GM15510 (cell line): ENCODE results near the gene MINK1.
A peak's percentile ranks its signal among the peaks of the same experiment; 100 is the strongest.

ENCODE experiments used
- POLR2A ChIP-seq: IDR thresholded peaks from 3 replicates; pipeline ENCODE4 v1.6.1; 2011; ENCODE audit warnings: borderline replicate concordance; ENCODE audit not compliant: insufficient read length; ENCODE audit errors: extremely low read depth

MINK1 gene

GRCh38 chr17:4833178-4833940 is at the start of gene MINK1:
Gene MINK1, plus strand, starts transcription at chr17:4833340. Its CDS starts 244 bp downstream, at chr17:4833584.
- TF ChIP-seq POLR2A: peak; percentile 73

- no peak for TF ChIP-seq POLR2A
Measured at GRCh38 chr17:4785311-4786105, 47.6 kb upstream of the MINK1 start.

- TF ChIP-seq POLR2A: no peak
Measured at GRCh38 chr17:4786106-4786511, 47.0 kb upstream of the MINK1 start, which contains the start of gene VMO1. Gene VMO1, minus strand, starts transcription at chr17:4786364. Its CDS starts 12 bp downstream, at chr17:4786352.

GRCh38 chr17:4786516-4786915 is 46.6 kb upstream of the MINK1 start:
- TF ChIP-seq POLR2A: no peak

- TF ChIP-seq POLR2A: no peak
Measured at GRCh38 chr17:4788159-4788806, 44.9 kb upstream of the MINK1 start.

DNA sequence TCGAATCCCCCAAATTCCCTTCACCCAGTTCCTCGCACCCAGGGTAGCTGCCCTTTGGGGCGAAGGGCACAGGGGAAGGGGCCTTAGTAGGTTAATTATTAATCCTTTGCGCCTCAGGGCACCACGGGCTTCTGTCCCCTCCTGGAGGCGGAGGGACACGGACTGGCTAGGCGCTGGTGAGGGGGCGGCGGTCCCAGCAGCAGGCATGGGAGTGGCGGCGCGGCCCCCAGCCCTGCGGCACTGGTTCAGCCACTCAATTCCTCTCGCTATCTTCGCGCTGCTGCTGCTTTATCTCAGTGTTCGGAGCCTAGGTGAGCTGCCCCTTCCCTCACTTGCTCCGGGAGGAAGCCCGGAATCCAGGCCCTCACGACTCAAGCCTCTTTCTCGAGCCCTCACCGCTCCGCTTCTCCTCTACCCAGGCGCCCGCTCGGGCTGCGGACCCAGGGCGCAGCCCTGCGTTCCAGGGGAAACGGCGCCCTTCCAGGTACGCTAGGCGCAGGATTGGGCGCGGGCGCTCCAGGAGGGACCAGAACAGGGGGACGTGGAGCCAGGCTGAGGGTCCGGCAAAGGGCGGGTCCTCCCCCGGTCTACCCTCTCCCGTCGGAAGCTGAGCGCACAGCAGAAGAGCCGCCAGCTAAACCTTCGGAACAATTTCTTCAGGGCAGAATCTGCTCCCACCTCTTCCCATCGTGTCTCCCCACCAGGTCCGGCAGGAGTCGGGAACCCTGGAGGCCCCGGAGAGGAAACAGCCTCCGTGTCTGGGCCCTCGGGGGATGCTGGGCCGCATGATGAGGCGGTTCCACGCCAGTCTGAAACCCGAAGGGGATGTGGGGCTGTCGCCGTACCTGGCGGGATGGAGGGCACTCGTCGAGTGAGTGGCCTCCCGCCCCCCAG is 44.1 kb upstream of the MINK1 start, which contains the start of gene GLTPD2:
Gene GLTPD2 (plus strand): TSS at position 158 of the 894 bp plus-strand sequence. CDS start 48 bp downstream, at position 206.
- no peak for TF ChIP-seq POLR2A

DNA sequence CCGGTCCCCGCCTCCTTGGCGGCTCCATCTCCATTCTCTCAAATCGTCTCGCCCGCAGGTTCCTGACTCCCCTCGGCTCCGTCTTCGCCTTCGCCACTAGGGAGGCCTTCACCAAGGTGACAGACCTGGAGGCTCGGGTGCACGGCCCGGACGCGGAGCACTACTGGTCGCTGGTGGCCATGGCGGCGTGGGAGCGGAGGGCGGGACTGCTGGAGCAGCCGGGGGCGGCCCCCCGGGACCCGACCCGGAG is 43.5 kb upstream of the MINK1 start:
- TF ChIP-seq POLR2A: no peak

DNA sequence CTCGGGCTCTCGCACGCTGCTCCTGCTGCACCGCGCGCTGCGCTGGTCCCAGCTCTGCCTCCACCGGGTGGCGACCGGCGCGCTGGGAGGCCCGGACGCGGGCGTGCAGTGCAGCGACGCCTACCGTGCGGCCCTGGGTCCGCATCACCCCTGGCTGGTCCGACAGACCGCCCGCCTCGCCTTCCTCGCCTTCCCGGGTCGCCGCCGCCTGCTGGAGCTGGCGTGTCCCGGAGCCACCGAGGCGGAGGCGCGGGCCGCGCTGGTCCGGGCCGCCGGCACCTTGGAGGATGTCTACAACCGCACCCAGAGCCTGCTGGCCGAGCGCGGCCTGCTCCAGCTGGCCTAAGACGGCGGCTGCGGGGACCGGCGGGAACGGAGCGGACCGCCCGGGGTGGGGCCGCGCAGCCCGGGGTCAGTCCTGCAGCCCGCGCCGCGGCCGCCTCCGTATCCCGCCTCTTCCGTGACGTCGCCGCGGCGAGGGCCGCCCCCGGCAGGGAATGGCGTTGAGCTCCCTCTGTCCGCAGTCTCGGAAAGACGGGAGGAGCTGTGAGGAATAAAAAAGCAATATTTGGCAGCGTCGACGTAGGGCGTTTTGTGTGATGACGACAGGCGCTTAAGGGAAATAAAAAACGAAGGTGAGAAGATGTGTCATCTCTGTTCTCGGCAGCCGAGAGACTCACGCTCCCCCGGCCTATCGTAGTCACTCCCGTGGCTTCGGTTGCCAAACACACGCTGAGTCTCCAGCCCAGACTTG is 43.0 kb upstream of the MINK1 start:
- peak; percentile 80 for TF ChIP-seq POLR2A

DNA sequence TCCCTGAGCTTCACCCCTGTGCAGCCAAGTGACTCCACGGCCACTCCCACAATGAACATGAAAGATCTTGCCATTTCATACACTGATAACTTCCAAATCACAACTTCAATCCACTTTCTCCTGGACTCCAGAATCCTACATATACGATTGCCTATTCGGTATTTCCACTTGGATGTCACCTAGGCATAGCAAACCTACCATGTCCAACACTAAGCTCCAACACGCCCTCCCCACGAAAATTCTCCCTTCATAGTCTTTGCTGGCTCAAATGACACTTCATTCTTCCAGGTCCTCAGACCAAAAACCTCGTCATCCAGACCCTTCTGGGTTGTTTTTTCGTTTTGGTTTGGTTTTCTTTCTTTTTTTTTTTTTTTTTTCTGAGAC is 42.4 kb upstream of the MINK1 start:
- TF ChIP-seq POLR2A: no peak

DNA sequence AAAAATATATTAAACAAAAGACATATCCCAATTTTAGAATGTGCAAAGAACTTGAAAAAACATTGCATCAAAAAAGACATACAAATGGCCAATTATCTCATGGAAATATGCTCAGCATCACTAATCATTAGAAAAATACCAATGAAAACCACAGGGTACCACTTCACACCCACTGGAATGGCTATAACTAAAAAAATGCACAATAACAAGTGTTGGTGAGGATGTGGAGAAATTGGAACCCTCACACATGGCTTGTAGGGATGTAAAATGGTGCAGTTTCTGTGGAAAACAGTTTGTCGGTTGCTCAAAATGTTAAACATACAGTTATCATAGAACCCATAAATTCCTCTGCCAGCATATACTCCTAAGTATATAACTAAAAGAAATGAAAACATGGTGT is 38.0 kb upstream of the MINK1 start:
- no peak for TF ChIP-seq POLR2A

DNA sequence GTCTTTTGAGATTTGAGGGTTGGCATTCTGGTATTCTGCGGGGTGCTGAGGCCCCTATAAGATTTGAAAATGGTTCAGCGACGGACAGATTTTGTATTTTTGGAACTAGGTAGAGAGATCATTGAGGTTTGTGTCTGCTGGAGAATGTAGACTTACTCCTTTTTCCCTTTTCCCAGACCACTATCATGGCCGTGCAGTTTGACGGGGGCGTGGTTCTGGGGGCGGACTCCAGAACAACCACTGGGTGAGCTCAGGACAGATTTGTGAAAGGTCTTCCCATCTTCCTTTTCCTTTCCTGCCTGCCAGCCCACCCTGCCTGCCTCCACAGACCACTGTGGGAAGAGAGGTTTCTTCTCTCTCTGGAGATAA is 36.6 kb upstream of the MINK1 start:
- no peak for TF ChIP-seq POLR2A

- TF ChIP-seq POLR2A: no peak
Measured at GRCh38 chr17:4800462-4801196, 32.5 kb upstream of the MINK1 start.

- TF ChIP-seq POLR2A: no peak
Measured at GRCh38 chr17:4802228-4802627, 30.9 kb upstream of the MINK1 start, which contains the start of gene C17orf114. Gene C17orf114, minus strand, starts transcription at chr17:4802328.
